GM03348 (cell line): ENCODE results near the gene SLC17A1.

Experiments used
- DNase-seq: peaks from one replicate; pipeline ENCODE4 v3.0.0; 2012; ENCODE audit warnings: low spot score

The SLC17A1 gene

GRCh38 chr6:25832307-25832662 is 433 bp upstream of the SLC17A1 start:
- DNase-seq = no peak

- no peak for DNase-seq
Observed at GRCh38 chr6:25830458-25830857, 1.4 kb downstream of the SLC17A1 start.

GRCh38 chr6:25829375-25829774 is 2.5 kb downstream of the SLC17A1 start:
- no peak for DNase-seq

GRCh38 chr6:25821341-25821740 is 10.5 kb downstream of the SLC17A1 start:
- no peak for DNase-seq

- no peak for DNase-seq
Observed at GRCh38 chr6:25816252-25816651, 15.6 kb downstream of the SLC17A1 start.

GRCh38 chr6:25815194-25815593 is 16.7 kb downstream of the SLC17A1 start:
- no peak for DNase-seq

GRCh38 chr6:25804804-25805203 is 27.0 kb downstream of the SLC17A1 start:
- no peak for DNase-seq

- DNase-seq = no peak
Observed at GRCh38 chr6:25801436-25801835, 30.4 kb downstream of the SLC17A1 start.

GRCh38 chr6:25794784-25795183 is 37.1 kb downstream of the SLC17A1 start:
- no peak for DNase-seq

GRCh38 chr6:25793970-25794369 is 37.9 kb downstream of the SLC17A1 start:
- no peak for DNase-seq

GRCh38 chr6:25792016-25792415 is 39.8 kb downstream of the SLC17A1 start:
- DNase-seq = no peak

- DNase-seq = no peak
Observed at GRCh38 chr6:25789475-25789874, 42.4 kb downstream of the SLC17A1 start.

GRCh38 chr6:25788305-25788922 is 43.4 kb downstream of the SLC17A1 start:
- peak; percentile 61 for DNase-seq

- DNase-seq = no peak
Observed at GRCh38 chr6:25787428-25787827, 44.4 kb downstream of the SLC17A1 start.

GRCh38 chr6:25781134-25781533 is 50.7 kb downstream of the SLC17A1 start:
- no peak for DNase-seq

- no peak for DNase-seq
Observed at GRCh38 chr6:25777856-25778649, 53.8 kb downstream of the SLC17A1 start.

GRCh38 chr6:25777031-25777430 is 54.8 kb downstream of the SLC17A1 start:
- no peak for DNase-seq

GRCh38 chr6:25774120-25774715 is 57.6 kb downstream of the SLC17A1 start:
- DNase-seq = no peak

- peak; percentile 10 for DNase-seq
Observed at GRCh38 chr6:25769983-25770382, 61.9 kb downstream of the SLC17A1 start.

GRCh38 chr6:25768566-25768965 is 63.3 kb downstream of the SLC17A1 start:
- no peak for DNase-seq

GRCh38 chr6:25764611-25765010 is 67.2 kb downstream of the SLC17A1 start:
- DNase-seq = no peak

GRCh38 chr6:25757936-25758642 is 73.8 kb downstream of the SLC17A1 start:
- DNase-seq = no peak
